Activated CD4-positive, alpha-beta T cell treated with anti-CD3 and anti-CD28 coated beads, Interleukin-10, Interleukin-2, amounts not matched to agents 100 ng/mL and 50 ng/mL, durations not matched to agents 16 hours and 8 hours (primary cell): ENCODE results near the gene C1QA.
"Not testable (repeated sequence)": the region's sequence is repeated elsewhere in the genome, so short reads cannot be mapped to it uniquely, and the experiment has no call there.

Experiments
- DNase-seq: peaks from one replicate; pipeline ENCODE4 v3.0.0-alpha.2; 2020

Gene C1QA

DNA sequence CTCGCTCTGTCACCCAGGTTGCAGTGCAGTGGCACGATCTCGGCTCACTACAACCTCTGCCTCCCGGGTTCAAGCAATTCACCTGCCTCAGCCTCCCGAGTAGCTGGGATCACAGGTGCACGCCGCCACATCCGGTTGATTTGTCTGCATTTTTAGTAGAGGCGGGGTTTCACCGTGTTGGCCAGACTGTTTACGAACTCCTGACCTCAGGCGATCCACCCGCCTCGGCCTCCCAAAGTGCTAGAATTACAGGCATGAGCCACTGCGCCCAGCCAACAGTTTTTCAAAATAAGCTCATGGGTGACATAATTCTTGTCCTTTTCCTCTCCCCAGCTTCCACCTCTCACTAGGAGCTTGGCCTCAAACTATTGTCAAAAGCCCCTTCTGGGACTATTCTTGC lies 39.7 kb downstream of the C1QA start:
- DNase-seq, result not testable (repeated sequence)

DNA sequence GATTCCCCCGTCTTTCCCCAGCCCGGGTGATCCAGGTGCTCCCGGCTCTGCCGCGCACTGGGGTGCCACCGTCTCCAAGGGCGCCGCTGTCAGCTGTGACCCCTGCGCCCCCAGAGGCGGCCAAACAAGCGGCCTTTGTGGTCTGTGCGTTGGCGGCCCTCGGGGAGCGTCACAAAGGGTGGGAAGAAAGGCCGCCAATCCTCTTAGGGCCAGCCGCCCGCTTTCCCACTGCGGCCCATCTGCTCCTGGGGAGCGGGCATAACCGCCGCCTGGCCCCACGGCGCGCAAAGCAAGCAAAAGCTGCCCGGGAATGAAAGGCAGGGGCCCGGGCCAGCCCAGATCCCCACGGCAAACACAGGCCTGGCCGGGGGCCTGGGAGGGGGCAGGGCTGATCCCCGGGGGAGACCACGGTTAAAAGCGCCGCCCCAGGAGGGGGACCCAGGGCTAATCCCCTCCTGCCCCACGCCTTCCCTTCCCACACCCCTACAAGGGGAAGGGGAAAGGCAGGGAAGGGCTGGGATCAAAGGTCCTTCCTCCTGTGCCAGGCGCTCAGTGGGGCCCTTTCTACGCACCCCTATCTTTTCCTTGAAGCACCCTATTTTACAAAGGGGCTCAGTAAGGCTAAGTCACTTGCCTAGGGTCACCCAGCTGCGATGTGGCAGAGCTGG lies 40.6 kb downstream of the C1QA start:
- no peak for DNase-seq

DNA sequence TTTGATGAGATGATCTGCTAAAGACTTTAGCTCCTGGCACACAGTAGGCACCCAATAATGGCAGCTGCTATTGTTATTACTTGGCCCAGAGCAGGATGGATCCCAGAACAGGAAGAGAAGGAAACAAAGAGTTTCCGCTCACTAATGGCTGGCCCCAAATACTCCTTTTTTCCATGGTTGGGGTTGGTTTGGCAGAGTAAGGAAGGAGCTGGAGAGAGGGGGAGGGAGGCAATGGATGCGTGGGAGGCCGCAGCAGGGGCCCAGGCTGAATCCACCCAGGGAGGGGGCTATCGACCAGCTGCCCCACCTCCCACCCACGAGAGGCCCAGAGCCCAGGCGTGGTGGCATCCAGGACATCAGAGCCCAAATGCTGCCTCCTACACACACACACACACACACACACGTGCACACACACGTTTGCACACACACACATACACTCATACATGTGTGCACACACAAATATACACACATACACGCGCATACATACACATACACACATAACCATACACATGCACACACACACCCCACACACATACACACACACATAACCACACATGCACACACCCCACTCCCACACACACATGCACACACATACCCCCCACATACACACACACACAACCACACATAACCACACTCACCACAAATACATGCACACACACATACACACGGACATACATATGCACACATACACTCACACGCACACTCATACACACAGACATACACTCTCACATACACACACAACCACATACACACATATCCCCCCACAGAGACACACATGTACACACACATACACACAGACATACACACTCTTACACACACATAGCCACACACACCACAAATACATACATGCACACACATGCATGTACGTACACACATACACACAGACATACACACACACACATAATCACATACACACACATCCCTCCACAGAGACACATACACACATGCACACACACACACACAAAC lies 41.8 kb downstream of the C1QA start:
- DNase-seq, result no peak

DNA sequence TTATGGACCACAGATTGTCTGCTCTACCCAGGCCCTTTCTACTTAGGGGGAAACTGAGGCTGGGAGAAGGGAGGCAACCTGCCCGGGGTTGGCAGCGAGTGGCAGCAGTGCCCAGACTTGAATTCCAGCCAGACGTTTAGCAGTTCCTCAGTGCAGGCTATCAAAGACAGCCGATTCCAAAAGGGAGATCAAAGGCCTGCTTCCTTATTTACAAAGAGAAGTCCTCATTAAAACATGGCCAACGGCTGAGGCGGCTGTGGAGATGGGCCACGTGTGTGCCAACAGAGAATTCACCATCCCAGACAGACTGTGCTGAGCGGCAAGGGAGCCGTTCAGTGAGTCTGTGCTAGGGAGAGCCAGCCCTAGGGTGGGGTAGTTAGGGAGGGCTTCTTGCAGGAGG lies 44.3 kb downstream of the C1QA start:
- DNase-seq, result no peak

- no peak for DNase-seq
These were observed 45.3 kb downstream of the C1QA start for GRCh38 chr1:22681556-22682276.

DNA sequence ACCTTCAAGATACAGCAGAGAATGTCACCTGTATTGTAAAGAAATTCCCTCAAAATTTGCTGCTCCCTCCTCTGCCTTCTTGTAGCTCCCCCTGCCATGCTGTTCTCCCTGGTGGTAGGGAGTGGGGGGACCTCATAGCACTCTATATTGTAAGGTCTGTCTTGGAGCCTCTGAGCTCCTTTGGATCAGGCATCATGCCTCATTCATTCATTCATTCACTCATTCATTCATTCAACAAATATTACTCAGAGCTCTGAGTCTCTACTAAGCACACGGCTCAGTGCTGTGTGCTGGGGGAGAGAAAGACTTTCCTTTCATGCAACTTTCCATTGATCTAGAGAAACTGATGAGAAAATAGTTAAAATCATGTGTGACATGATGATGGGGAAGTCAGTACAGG lies 47.1 kb downstream of the C1QA start:
- no peak for DNase-seq

DNA sequence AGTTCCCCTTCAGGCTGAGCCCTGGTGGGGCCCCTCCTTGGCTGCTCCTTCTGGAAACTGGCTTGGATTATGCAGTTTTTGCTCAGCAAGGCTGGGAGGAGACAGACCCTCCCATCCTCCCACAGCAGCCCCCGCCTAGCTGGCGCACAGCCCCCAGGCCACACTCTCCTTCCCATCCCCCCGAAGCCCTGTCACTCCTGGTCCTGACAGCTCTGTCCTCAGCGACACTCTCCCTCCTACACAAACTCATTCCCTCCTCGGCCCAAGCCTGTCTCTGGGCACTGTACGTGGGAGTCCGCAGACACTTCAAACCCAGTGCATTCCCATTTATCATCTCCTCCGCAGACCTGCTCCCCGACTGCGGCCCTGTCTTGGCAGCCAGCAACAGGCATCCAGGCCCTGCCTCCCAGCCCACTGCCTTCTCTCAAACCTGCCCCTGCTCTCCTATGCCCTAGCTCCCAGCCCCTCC lies 49.2 kb downstream of the C1QA start:
- DNase-seq, result no peak

GRCh38 chr1:22687191-22687590 lies 50.8 kb downstream of the C1QA start:
- DNase-seq, result no peak

DNA sequence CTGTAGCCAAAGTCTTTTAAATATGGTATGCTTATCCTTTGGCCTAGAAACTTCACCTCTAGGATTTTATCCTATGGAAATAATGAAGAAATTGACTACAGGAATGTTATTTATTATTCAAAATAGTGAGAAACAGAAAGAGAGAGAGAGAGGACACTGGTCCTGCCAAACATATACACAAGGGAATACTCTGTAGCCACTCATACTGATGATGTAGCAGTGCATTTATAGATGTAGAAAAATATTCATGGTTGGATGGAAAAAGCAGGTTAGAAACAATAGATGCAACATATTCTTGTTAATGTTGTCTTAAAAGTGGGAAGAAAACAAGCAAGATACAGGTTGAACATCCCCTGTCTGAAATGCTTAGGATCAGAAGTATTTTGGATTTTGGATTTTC lies 52.0 kb downstream of the C1QA start:
- no peak for DNase-seq
